OCI-LY7 (cell line): Measurements from ENCODE around the gene GRIA4. TPM values are rescaled to one million over a fixed set of nuclear protein-coding genes. Genes with fewer than 3 reads are reported as not detected.

Experiments
- BruUV-seq: library from RNA; stranded (reverse); fragments of 400-500 nt; replicated peaks from 2 replicates; lab custom pipeline; 2021; lab: Mats Ljungman, UMichigan
- CTCF ChIA-PET: fragments of 300-600 bp; sonication (Branson Sonifier 250); formaldehyde crosslinking; loops from one replicate; lab custom pipeline; 2022; ENCODE audit warnings: antibody characterized with exemption; ENCODE audit not compliant: unreplicated experiment; lab: Charles Lee
- POLR2A ChIA-PET: fragments of 300-600 bp; sonication (Branson Sonifier 250); formaldehyde crosslinking; loops from one replicate; lab custom pipeline; 2022; ENCODE audit warnings: antibody characterized with exemption; lab: Charles Lee
- DNase-seq: peaks from one replicate; pipeline ENCODE4 v3.0.0-alpha.2; 2015; ENCODE audit warnings: low spot score
- H2AFZ ChIP-seq: fragments of 200-600 bp; sonication (generic), shearing (Covaris generic); 2 replicates; pipeline ENCODE4 v1.6.1; 2014; ENCODE audit warnings: mild to moderate bottlenecking, antibody characterized with exemption, low read length, moderate library complexity
- H3K27ac ChIP-seq: fragments of 200-600 bp; sonication (generic); 2 replicates; pipeline ENCODE4 v1.5.1; 2014; ENCODE audit warnings: mixed run types, low read depth, mild to moderate bottlenecking, moderate library complexity, low read length, inconsistent platforms; ENCODE audit not compliant: poor library complexity, severe bottlenecking
- H3K36me3 ChIP-seq: fragments of 200-600 bp; sonication (generic); 2 replicates; pipeline ENCODE4 v1.6.1; 2014; ENCODE audit warnings: mild to moderate bottlenecking, antibody characterized with exemption, low read length, moderate library complexity, mixed read lengths; ENCODE audit not compliant: insufficient read depth
- H3K4me1 ChIP-seq: fragments of 200-600 bp; sonication (generic); 2 replicates; pipeline ENCODE4 v1.5.1; 2014; ENCODE audit warnings: mild to moderate bottlenecking, low read length; ENCODE audit not compliant: insufficient read depth, poor library complexity, severe bottlenecking
- H3K4me2 ChIP-seq: fragments of 200-600 bp; sonication (generic); 2 replicates; pipeline ENCODE4 v1.6.1; 2014; ENCODE audit warnings: mild to moderate bottlenecking, low read length
- H3K4me3 ChIP-seq: fragments of 200-600 bp; sonication (generic); 2 replicates; pipeline ENCODE4 v1.5.1; 2014; ENCODE audit warnings: mild to moderate bottlenecking, low read depth, low read length; ENCODE audit not compliant: poor library complexity, severe bottlenecking
- H3K79me2 ChIP-seq: fragments of 200-600 bp; sonication (generic); 2 replicates; pipeline ENCODE4 v1.6.1; 2016; ENCODE audit warnings: low read depth, mild to moderate bottlenecking, low read length, moderate library complexity, mixed read lengths; ENCODE audit not compliant: insufficient read depth
- H3K9me2 ChIP-seq: fragments of 200-600 bp; sonication (generic); 2 replicates; pipeline ENCODE4 v1.6.1; 2016; ENCODE audit warnings: mild to moderate bottlenecking, low read length, mixed read lengths; ENCODE audit not compliant: insufficient read depth
- H3K9me3 ChIP-seq: fragments of 200-600 bp; sonication (generic); 2 replicates; pipeline ENCODE4 v1.6.1; 2014; ENCODE audit warnings: mild to moderate bottlenecking, mixed run types, low read length, mixed read lengths
- H4K20me1 ChIP-seq: fragments of 200-600 bp; sonication (generic); 2 replicates; pipeline ENCODE4 v1.6.1; 2014; ENCODE audit warnings: mild to moderate bottlenecking, antibody characterized with exemption, low read length, moderate library complexity, mixed read lengths; ENCODE audit not compliant: insufficient read depth
- CTCF ChIP-seq: fragments of 200-600 bp; sonication (generic); conservative IDR thresholded peaks from 2 replicates; pipeline ENCODE4 v1.5.1; 2014; ENCODE audit warnings: mild to moderate bottlenecking, antibody characterized with exemption, low read length, moderate library complexity, mixed read lengths
- EZH2phosphoT487 ChIP-seq: fragments of 200-600 bp; sonication (generic); IDR thresholded peaks from 2 replicates; pipeline ENCODE4 v1.6.1; 2018; ENCODE audit warnings: low read depth, borderline replicate concordance, mild to moderate bottlenecking, mixed run types, antibody characterized with exemption, low read length, moderate library complexity, mixed read lengths
- intact Hi-C: fragments of 100-400 bp; cut with micrococcal nuclease; formaldehyde crosslinking; loops from one replicate; pipeline ENCODE4 v1.10.0; 2022; ENCODE audit not compliant: unreplicated experiment
- total RNA-seq, 2 experiments: library from RNA; depleted of rRNA in 1 of 2; stranded (reverse); fragments of >200 nt in 1 of 2; shearing (Covaris generic) in 1 of 2; gene quantifications; 2 replicates each; pipeline ENCODE4 v1.2.3, GENCODE V29; 2014 to 2022

GRIA4 gene
- total RNA-seq, 2 experiments from 2014 or later: not detected

- Histone ChIP-seq H3K79me2 (peaks cover 69% of the 10 kb centered on the region), H3K4me1 (peaks cover 15% of the 10 kb centered on the region), H3K9me2 (no peaks in the 10 kb centered on the region), H3K9me3 (no peaks in the 10 kb centered on the region), H3K27ac (no peak overlapping the region), H3K36me3 (peaks cover 85% of the 10 kb centered on the region), H3K4me2 (no peak overlapping the region), H3K4me3 (no peak overlapping the region), H4K20me1 (peaks cover 7% of the 10 kb centered on the region), H2AFZ (no peak overlapping the region)
- CTCF ChIA-PET: no interaction called here
- intact Hi-C loops: no loop called here
- no TSS peak for BruUV-seq
- TF ChIP-seq EZH2phosphoT487 (no peak), CTCF (no peak)
- POLR2A ChIA-PET: no interaction called here
- DNase-seq: no peak
Observed at GRCh38 chr11:106011481-106011880, 401.6 kb downstream of the GRIA4 start.

GRCh38 chr11:106012744-106013143 is 402.9 kb downstream of the GRIA4 start:
- Histone ChIP-seq H3K4me1 (peaks cover 18% of the 10 kb centered on the region), H3K36me3 (peaks cover 81% of the 10 kb centered on the region), H3K27ac (no peak overlapping the region), H3K79me2 (peaks cover 78% of the 10 kb centered on the region), H3K9me3 (no peaks in the 10 kb centered on the region), H3K4me2 (no peak overlapping the region), H3K4me3 (no peak overlapping the region), H3K9me2 (no peaks in the 10 kb centered on the region), H4K20me1 (peaks cover 12% of the 10 kb centered on the region), H2AFZ (no peak overlapping the region)
- intact Hi-C loops: no loop called here
- ChIA-PET POLR2A (interaction anchor here (0.6 kb wide), 1 partner anchor 55 kb away, joined by 3 read pairs; no protein-coding TSS in a partner anchor), CTCF (no interaction called here)
- DNase-seq: no peak
- no TSS peak for BruUV-seq
- TF ChIP-seq CTCF (no peak), EZH2phosphoT487 (no peak)

- peaks cover 79% of the 10 kb centered on the region for H3K36me3 ChIP-seq
- no peak overlapping the region for H3K4me3 ChIP-seq
- CTCF ChIA-PET: no interaction called here
- POLR2A ChIA-PET: interaction anchor here (0.7 to 1.1 kb wide), 2 partner anchors 63 to 301 kb away, joined by 3 read pairs; partner anchors contain the start of genes AASDHPPT and KBTBD3
- H3K79me2 ChIP-seq: peaks cover 78% of the 10 kb centered on the region
- no peak for DNase-seq
- H4K20me1 ChIP-seq: peaks cover 18% of the 10 kb centered on the region
- intact Hi-C loops: no loop called here
- H3K27ac ChIP-seq: no peak overlapping the region
- H3K9me2 ChIP-seq: no peaks in the 10 kb centered on the region
- H3K9me3 ChIP-seq: no peaks in the 10 kb centered on the region
- no peak for TF ChIP-seq CTCF
- TF ChIP-seq EZH2phosphoT487: no peak
- H3K4me2 ChIP-seq: no peak overlapping the region
- peaks cover 27% of the 10 kb centered on the region for H3K4me1 ChIP-seq
- H2AFZ ChIP-seq: no peak overlapping the region
- no TSS peak for BruUV-seq
Observed at GRCh38 chr11:106014035-106014434, 404.2 kb downstream of the GRIA4 start.
